Natural killer cell (primary cell): Measurements from ENCODE around the gene TNS3. TPM values are rescaled to one million over a fixed set of nuclear protein-coding genes. Genes with fewer than 3 reads are reported as not detected.

Experiments used
- ATAC-seq, 3 donors: fragments of 150-1000 bp in 2 of 3; fragments of 200-7000 bp in 1 of 3; cut with Tn5 transposase; 1 replicate in 1 of 3; 2 replicates in 2 of 3; pipeline ENCODE4 v1.10.0; 2021; ENCODE audit warnings: mild to moderate bottlenecking in 2 of 3, moderate library complexity in 2 of 3
- DNase-seq, 2 donors: peaks; one replicate each; pipeline versions ENCODE4 v3.0.0 to v3.0.0-alpha.2; 2013 to 2021; ENCODE audit warnings: mixed read lengths in 1 of 2
- H3K27ac ChIP-seq: one replicate; pipeline ENCODE4 v1.5.1; 2013; ENCODE audit warnings: mild to moderate bottlenecking, low read length
- H3K27me3 ChIP-seq: one replicate; pipeline ENCODE4 v1.6.1; 2013; ENCODE audit warnings: low read length; ENCODE audit not compliant: control insufficient read depth, insufficient read depth
- H3K36me3 ChIP-seq: one replicate; pipeline ENCODE4 v1.6.1; 2013; ENCODE audit warnings: low read length; ENCODE audit not compliant: control insufficient read depth, insufficient read depth
- H3K4me1 ChIP-seq: one replicate; pipeline ENCODE4 v1.6.1; 2013; ENCODE audit warnings: low read length; ENCODE audit not compliant: control insufficient read depth, insufficient read depth
- H3K4me3 ChIP-seq: one replicate; pipeline ENCODE4 v1.5.1; 2013; ENCODE audit warnings: low read length
- H3K9me3 ChIP-seq: one replicate; pipeline ENCODE4 v1.6.1; 2013; ENCODE audit warnings: low read length; ENCODE audit not compliant: control insufficient read depth, insufficient read depth
- H3K27ac Mint-ChIP-seq, 2 donors: one replicate each; pipeline ENCODE4 v1.8.0; 2022; ENCODE audit warnings: mild to moderate bottlenecking in 2 of 2, mixed read lengths in 2 of 2, moderate library complexity in 1 of 2
- H3K27me3 Mint-ChIP-seq, 2 donors: one replicate each; pipeline ENCODE4 v1.8.0; 2022; ENCODE audit warnings: low read depth in 2 of 2, mixed read lengths in 2 of 2
- H3K36me3 Mint-ChIP-seq: one replicate; pipeline ENCODE4 v1.8.0; 2022; ENCODE audit warnings: mixed read lengths
- H3K4me1 Mint-ChIP-seq, 2 donors: one replicate each; pipeline ENCODE4 v1.8.0; 2022; ENCODE audit warnings: mixed read lengths in 2 of 2
- H3K4me3 Mint-ChIP-seq: one replicate; pipeline ENCODE4 v1.8.0; 2022; ENCODE audit warnings: mild to moderate bottlenecking, moderate library complexity, mixed read lengths
- H3K9me3 Mint-ChIP-seq, 2 donors: one replicate each; pipeline ENCODE4 v1.8.0; 2022; ENCODE audit warnings: mixed read lengths in 2 of 2
- WGBS: methylation state at CpG from one replicate; pipeline ENCODE4 v1.1.7; 2013; ENCODE audit warnings: missing lambda C conversion rate; ENCODE audit not compliant: insufficient coverage; 5-methylcytosine and 5-hydroxymethylcytosine counted together
- intact Hi-C: fragments of 100-400 bp; cut with micrococcal nuclease; formaldehyde crosslinking; loops from one replicate; pipeline ENCODE4 v1.14.2; 2022
- total RNA-seq, 4 donors: library from RNA; stranded (reverse); fragments of 120-200 nt in 1 of 4; gene quantifications; one replicate each; pipeline versions ENCODE4 v1.2.3 to v1.2.4, GENCODE V29; 2013 to 2022
- TF ChIP-seq, protein P1 (sequence below): fragments of 200-600 bp; IDR thresholded peaks from one replicate; pipeline ENCODE4 v1.8.0; 2022; ENCODE audit warnings: antibody characterized with exemption

TNS3 gene
- total RNA-seq, 3 donors from 2014 or later (not counting 1 experiment from before 2014, with no cell fraction given): 1.6 to 3.5 (median 2.9) TPM

DNA sequence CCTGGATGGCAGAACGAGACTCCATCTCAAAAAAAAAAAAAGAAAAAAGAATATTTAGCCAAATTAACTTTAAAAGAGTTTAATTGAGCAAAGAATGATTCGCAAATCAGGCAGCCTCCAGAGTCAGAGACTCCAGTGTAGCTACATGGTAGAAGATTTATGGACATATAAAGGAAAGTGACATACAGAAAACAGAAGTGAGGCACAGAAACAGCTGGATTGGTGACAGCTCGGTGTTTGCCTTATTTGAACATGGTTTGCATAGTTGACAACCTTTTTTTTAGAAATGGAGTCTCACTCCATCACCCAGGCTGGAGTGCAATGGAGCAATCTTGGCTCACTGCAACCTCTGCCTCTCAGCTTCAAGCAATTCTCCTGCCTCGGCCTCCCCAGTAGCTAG is 35.2 kb upstream of the TNS3 start:
- 70% methylated on average over 3 of the region's 4 CpGs for WGBS
- H3K27me3 Mint-ChIP-seq: peaks cover 0 to 2% of the 10 kb centered on the region in 2 donors

DNA sequence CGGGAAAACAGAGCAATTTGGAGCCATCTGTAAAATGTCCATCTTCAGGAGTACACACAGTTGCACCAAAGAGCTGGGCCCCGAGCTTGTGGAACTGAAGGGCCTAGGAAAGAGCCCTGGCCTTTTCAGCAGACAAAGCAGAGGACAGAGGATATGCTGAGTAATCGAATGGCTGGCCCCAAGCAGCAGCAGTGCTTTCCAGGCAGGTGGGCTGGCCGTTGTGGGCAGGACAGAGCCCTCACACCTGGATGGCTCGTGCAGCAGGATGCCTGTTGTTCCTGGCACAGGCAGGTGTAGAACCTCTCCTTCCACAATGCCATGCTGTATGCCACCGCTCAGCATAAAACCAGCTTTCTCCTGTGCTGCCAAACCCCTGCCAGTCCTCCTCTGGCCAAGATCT is 32.5 kb upstream of the TNS3 start:
- no peak overlapping the region for H3K4me3 ChIP-seq
- no peaks in the 10 kb centered on the region for H3K9me3 Mint-ChIP-seq
- no peaks in the 10 kb centered on the region for H3K4me1 Mint-ChIP-seq
- WGBS: 80% methylated on average over 6 of the region's 6 CpGs
- H3K9me3 ChIP-seq: no peaks in the 10 kb centered on the region
- intact Hi-C loops: no loop called here
- DNase-seq: no peak
- no peaks in the 10 kb centered on the region for H3K4me1 ChIP-seq
- TF ChIP-seq, protein P1, sequence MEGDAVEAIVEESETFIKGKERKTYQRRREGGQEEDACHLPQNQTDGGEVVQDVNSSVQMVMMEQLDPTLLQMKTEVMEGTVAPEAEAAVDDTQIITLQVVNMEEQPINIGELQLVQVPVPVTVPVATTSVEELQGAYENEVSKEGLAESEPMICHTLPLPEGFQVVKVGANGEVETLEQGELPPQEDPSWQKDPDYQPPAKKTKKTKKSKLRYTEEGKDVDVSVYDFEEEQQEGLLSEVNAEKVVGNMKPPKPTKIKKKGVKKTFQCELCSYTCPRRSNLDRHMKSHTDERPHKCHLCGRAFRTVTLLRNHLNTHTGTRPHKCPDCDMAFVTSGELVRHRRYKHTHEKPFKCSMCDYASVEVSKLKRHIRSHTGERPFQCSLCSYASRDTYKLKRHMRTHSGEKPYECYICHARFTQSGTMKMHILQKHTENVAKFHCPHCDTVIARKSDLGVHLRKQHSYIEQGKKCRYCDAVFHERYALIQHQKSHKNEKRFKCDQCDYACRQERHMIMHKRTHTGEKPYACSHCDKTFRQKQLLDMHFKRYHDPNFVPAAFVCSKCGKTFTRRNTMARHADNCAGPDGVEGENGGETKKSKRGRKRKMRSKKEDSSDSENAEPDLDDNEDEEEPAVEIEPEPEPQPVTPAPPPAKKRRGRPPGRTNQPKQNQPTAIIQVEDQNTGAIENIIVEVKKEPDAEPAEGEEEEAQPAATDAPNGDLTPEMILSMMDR: no peak
- no peak overlapping the region for H3K27ac Mint-ChIP-seq
- H3K4me3 Mint-ChIP-seq: no peak overlapping the region
- H3K36me3 ChIP-seq: no peaks in the 10 kb centered on the region
- no peaks in the 10 kb centered on the region for H3K36me3 Mint-ChIP-seq
- H3K27me3 ChIP-seq: no peaks in the 10 kb centered on the region
- H3K27ac ChIP-seq: no peak overlapping the region
- H3K27me3 Mint-ChIP-seq: peaks cover 0 to 2% of the 10 kb centered on the region in 2 donors
- no peak for ATAC-seq

More for the DNA sequence above, 35.2 kb upstream of the TNS3 start:
- H3K9me3 ChIP-seq: no peaks in the 10 kb centered on the region
- no peak overlapping the region for H3K27ac ChIP-seq
- H3K4me3 ChIP-seq: no peak overlapping the region
- no peaks in the 10 kb centered on the region for H3K27me3 ChIP-seq
- intact Hi-C loops: no loop called here
- H3K9me3 Mint-ChIP-seq: no peaks in the 10 kb centered on the region
- no peak overlapping the region for H3K27ac Mint-ChIP-seq
- ATAC-seq (no peak), DNase-seq (no peak)
- TF ChIP-seq, protein P1: no peak
- peaks cover 14% of the 10 kb centered on the region for H3K4me1 ChIP-seq
- peaks cover 6 to 16% of the 10 kb centered on the region in 2 donors for H3K4me1 Mint-ChIP-seq
- no peaks in the 10 kb centered on the region for H3K36me3 ChIP-seq
- H3K36me3 Mint-ChIP-seq: no peaks in the 10 kb centered on the region
- no peak overlapping the region for H3K4me3 Mint-ChIP-seq

DNA sequence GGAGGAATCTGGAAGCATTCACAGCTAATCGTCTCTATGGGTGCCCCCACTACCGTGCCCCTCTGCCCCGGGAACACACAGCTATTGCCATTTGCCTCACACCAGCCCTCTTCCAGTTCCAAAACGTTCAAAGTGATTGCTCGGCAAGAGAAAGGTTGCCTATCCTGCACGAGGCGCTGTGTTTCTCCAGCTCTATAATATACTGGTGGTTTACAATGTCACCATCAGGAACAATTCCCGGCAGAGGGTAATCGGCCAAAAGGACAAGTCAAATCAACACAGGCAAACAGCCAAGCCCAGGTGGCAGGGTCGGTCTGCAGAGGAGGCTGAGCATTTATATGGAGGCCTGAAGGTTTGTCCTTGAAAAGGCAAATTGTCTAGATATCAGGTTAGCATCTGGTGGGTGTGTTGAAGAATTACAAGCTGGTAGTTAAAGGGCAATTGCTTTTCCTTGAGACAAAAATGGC is 29.2 kb upstream of the TNS3 start:
- H3K36me3 ChIP-seq: no peaks in the 10 kb centered on the region
- H3K27ac ChIP-seq: no peak overlapping the region
- ATAC-seq (no peak), DNase-seq (no peak)
- 88% methylated on average over 10 of the region's 10 CpGs for WGBS
- Mint-ChIP-seq H3K27ac (no peak overlapping the region), H3K4me3 (no peak overlapping the region), H3K9me3 (no peaks in the 10 kb centered on the region), H3K36me3 (no peaks in the 10 kb centered on the region), H3K27me3 (peaks cover 0 to 2% of the 10 kb centered on the region in 2 donors), H3K4me1 (no peaks in the 10 kb centered on the region)
- intact Hi-C loops: no loop called here
- no peaks in the 10 kb centered on the region for H3K9me3 ChIP-seq
- H3K4me1 ChIP-seq: no peaks in the 10 kb centered on the region
- no peak overlapping the region for H3K4me3 ChIP-seq
- TF ChIP-seq, protein P1: no peak
- H3K27me3 ChIP-seq: no peaks in the 10 kb centered on the region

DNA sequence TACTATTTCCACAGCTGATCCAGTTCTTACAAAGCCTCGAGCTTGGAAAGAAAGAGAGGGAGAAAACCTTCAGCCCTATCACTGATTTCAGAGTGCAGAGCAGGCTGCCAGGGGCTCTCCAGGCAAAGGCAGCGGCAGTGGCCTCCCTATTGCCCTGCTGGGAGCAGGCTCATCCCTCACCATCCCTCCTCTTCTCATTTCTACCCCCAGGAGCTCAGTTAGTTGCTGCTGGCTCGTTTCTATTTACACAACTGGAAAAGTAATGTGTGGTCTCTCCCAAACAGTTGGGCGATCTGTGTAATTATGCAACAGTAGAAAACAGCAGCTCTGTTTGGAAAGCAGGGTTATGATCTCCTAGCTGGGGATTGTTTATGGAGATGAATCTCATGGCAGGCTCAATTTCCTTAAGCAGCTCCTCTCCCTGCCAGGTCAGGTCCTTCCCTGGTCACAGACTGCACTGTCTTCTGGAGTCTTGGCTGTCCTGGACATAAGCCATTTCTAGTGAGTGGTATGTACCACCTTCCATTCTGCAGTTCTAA is 28.7 kb upstream of the TNS3 start:
- TF ChIP-seq, protein P1: no peak
- Mint-ChIP-seq H3K4me3 (no peak overlapping the region), H3K27me3 (peaks cover 0 to 2% of the 10 kb centered on the region in 2 donors), H3K36me3 (no peaks in the 10 kb centered on the region), H3K9me3 (no peaks in the 10 kb centered on the region), H3K4me1 (no peaks in the 10 kb centered on the region), H3K27ac (no peak overlapping the region)
- Histone ChIP-seq H3K36me3 (no peaks in the 10 kb centered on the region), H3K27ac (no peak overlapping the region), H3K9me3 (no peaks in the 10 kb centered on the region), H3K4me1 (no peaks in the 10 kb centered on the region), H3K27me3 (no peaks in the 10 kb centered on the region), H3K4me3 (no peak overlapping the region)
- WGBS: 67% methylated on average over 4 of the region's 4 CpGs
- ATAC-seq (no peak), DNase-seq (no peak)
- intact Hi-C loops: no loop called here
